SU-DHL-6 (cell line): Measurements from ENCODE around the gene CCDC85C.

ENCODE experiments used
- EZH2phosphoT487 ChIP-seq: fragments of 200-600 bp; sonication (generic), shearing (Covaris generic); conservative IDR thresholded peaks from 2 replicates; pipeline ENCODE4 v1.6.1; 2018; ENCODE audit warnings: mild to moderate bottlenecking, antibody characterized with exemption, low read length, moderate library complexity, mixed read lengths
- TF ChIP-seq, protein P1 (sequence below): fragments of 200-600 bp; sonication (generic); IDR thresholded peaks from one replicate; pipeline ENCODE4 v1.5.1; 2017; ENCODE audit warnings: antibody characterized with exemption, mild to moderate bottlenecking, low read length, moderate library complexity; ENCODE audit not compliant: insufficient read depth, poor library complexity, severe bottlenecking

- TF ChIP-seq, protein P1, sequence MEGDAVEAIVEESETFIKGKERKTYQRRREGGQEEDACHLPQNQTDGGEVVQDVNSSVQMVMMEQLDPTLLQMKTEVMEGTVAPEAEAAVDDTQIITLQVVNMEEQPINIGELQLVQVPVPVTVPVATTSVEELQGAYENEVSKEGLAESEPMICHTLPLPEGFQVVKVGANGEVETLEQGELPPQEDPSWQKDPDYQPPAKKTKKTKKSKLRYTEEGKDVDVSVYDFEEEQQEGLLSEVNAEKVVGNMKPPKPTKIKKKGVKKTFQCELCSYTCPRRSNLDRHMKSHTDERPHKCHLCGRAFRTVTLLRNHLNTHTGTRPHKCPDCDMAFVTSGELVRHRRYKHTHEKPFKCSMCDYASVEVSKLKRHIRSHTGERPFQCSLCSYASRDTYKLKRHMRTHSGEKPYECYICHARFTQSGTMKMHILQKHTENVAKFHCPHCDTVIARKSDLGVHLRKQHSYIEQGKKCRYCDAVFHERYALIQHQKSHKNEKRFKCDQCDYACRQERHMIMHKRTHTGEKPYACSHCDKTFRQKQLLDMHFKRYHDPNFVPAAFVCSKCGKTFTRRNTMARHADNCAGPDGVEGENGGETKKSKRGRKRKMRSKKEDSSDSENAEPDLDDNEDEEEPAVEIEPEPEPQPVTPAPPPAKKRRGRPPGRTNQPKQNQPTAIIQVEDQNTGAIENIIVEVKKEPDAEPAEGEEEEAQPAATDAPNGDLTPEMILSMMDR, result no peak
- TF ChIP-seq EZH2phosphoT487, result no peak
These were observed 122.9 kb downstream of the CCDC85C start, which contains the start of gene CCNK for GRCh38 chr14:99480917-99481744.
